Adrenal gland (tissue), 12 donors: ENCODE measurements around the gene GOT1. TPM values are rescaled to one million over a fixed set of nuclear protein-coding genes. Genes with fewer than 3 reads are reported as not detected.

Experiments used
- DNase-seq, 7 donors: peaks; one replicate each; pipeline ENCODE4 v3.0.0-alpha.2; 2019 to 2020
- H3K27ac ChIP-seq, 5 donors: fragments of 200-600 bp; sonication (generic) in 4 of 5; 1 replicate in 3 of 5; 2 replicates in 2 of 5; pipeline versions ENCODE4 v1.5.1 to v1.8.0; 2016 to 2020; ENCODE audit warnings: mild to moderate bottlenecking in 1 of 5
- H3K27me3 ChIP-seq: fragments of 200-600 bp; 2 replicates; pipeline ENCODE4 v1.8.0; 2021
- H3K36me3 ChIP-seq, 2 donors: fragments of 200-600 bp; replicated peaks in 1 of 2; 1 replicate in 1 of 2; 2 replicates in 1 of 2; pipeline versions ENCODE4 v1.5.1 to v1.8.0; 2018 to 2022
- H3K4me1 ChIP-seq, 2 donors: fragments of 200-600 bp; replicated peaks in 1 of 2; 1 replicate in 1 of 2; 2 replicates in 1 of 2; pipeline versions ENCODE4 v1.5.1 to v1.8.0; 2018 to 2021
- H3K4me3 ChIP-seq, 4 donors: fragments of 200-600 bp; sonication (generic) in 3 of 4; one replicate each; pipeline ENCODE4 v1.5.1; 2016 to 2018
- H3K9me3 ChIP-seq, 3 donors: fragments of 200-600 bp; sonication (generic) in 1 of 3; replicated peaks in 1 of 3; 1 replicate in 2 of 3; 2 replicates in 1 of 3; pipeline versions ENCODE4 v1.5.1 to v1.8.0; 2016 to 2021
- CTCF ChIP-seq, 6 experiments: fragments of 450-650 bp in 4 of 6; fragments of 200-600 bp in 2 of 6; sonication (generic) in 1 of 6; IDR thresholded peaks; 1 replicate in 5 of 6; 2 replicates in 1 of 6; pipeline versions ENCODE4 v1.5.1 to v1.8.0; 2016 to 2021; ENCODE audit warnings: antibody characterized with exemption in 6 of 6, mild to moderate bottlenecking in 2 of 6, moderate library complexity in 1 of 6
- POLR2A ChIP-seq, 2 donors: fragments of 450-650 bp; IDR thresholded peaks; one replicate each; pipeline ENCODE4 v1.6.1; 2017; ENCODE audit warnings: antibody characterized with exemption in 2 of 2, mild to moderate bottlenecking in 2 of 2, moderate library complexity in 1 of 2
- WGBS, 4 donors: extraction: QIAGEN DNeasy Blood & Tissue Kit in 2 of 4; methylation state at CpG; one replicate each; pipeline versions ENCODE4 v1.1.5 to v1.1.7; 2013 to 2017; 5-methylcytosine and 5-hydroxymethylcytosine counted together
- intact Hi-C, 2 donors: fragments of 100-400 bp; cut with DNase I; formaldehyde crosslinking; loops; one replicate each; pipeline versions ENCODE4 v1.14.1 to v1.15.0; 2022 to 2023
- polyA plus RNA-seq, 3 donors: library from polyadenylated mRNA; stranded (reverse); fragments of 200-250 nt in 2 of 3; fragments of 350-450 nt in 1 of 3; fragmentation: Illumina TruSeq in 1 of 3; extraction: RNeasy Lipid Tissue Mini Kit (QIAGEN cat#74804) in 1 of 3; gene quantifications; one replicate each; pipeline ENCODE4 v1.2.3, GENCODE V29; 2013 to 2014
- total RNA-seq, 9 donors: library from RNA; depleted of rRNA in 4 of 9; stranded (reverse); fragments of >200 nt in 4 of 9; fragments of 120-200 nt in 1 of 9; fragmentation: NEBNext Ultra II Directional in 1 of 9; extraction: Animal tissue kit (Norgen Biotek cat#: 25700) in 1 of 9; gene quantifications; one replicate each; pipeline versions ENCODE4 v1.1.0 to v1.2.4, GENCODE V29; 2013 to 2023
- donor health status: healthy with polysubstance abuse.
- donor health status: Bipolar disorder and iron deficiency.
- donor health status: DM: yes; HTN: yes; CAD: no.
- donor health status: DM: no; HTN: no; CAD: no.
- donor health status: DM: no; HTN: no; CAD: no.
- donor health status: DM: yes; HTN: yes; CAD: no.

The GOT1 gene
- total and polyA plus RNA-seq, 12 donors, result 10.7 to 139 (median 29.8) TPM

- TF ChIP-seq POLR2A (IDR thresholded peaks at IDR 0.05) (no peak), CTCF (IDR thresholded peaks at IDR 0.05) (no peak)
- intact Hi-C loops, result loop anchor here in 1 of 2 donors (10.0 kb wide), 1 partner anchor 181 kb away; no protein-coding TSS in a partner anchor
- H3K27ac ChIP-seq, result no peak overlapping the region
- H3K4me1 ChIP-seq, result peaks cover 16 to 47% of the 10 kb centered on the region in 2 donors
- peaks cover 0 to 7% of the 10 kb centered on the region in 2 donors for H3K36me3 ChIP-seq
- H3K27me3 ChIP-seq, result no peaks in the 10 kb centered on the region
- no peak overlapping the region for H3K4me3 ChIP-seq
- no peak for DNase-seq
- H3K9me3 ChIP-seq, result no peaks in the 10 kb centered on the region
- WGBS, 4 donors, result 17 to 36% (median 26%) methylated on average over 1 of the region's 1 CpG
Observed at GRCh38 chr10:99433378-99434020, 3.1 kb upstream of the GOT1 start.

GRCh38 chr10:99432881-99433280 is 2.5 kb upstream of the GOT1 start:
- H3K4me1 ChIP-seq, result peaks cover 16 to 47% of the 10 kb centered on the region in 2 donors
- no peak for DNase-seq
- H3K9me3 ChIP-seq, result no peaks in the 10 kb centered on the region
- no peak overlapping the region for H3K4me3 ChIP-seq
- peaks cover 0 to 7% of the 10 kb centered on the region in 2 donors for H3K36me3 ChIP-seq
- H3K27ac ChIP-seq, result no peak overlapping the region
- intact Hi-C loops, result loop anchor here in 1 of 2 donors (10.0 kb wide), 1 partner anchor 182 kb away; no protein-coding TSS in a partner anchor
- 51 to 65% (median 60%) methylated on average over 6 of the region's 6 CpGs for WGBS, 4 donors
- no peaks in the 10 kb centered on the region for H3K27me3 ChIP-seq
- TF ChIP-seq POLR2A (IDR thresholded peaks at IDR 0.05) (no peak), CTCF (IDR thresholded peaks at IDR 0.05) (no peak)

- Histone ChIP-seq H3K4me3 (peak overlapping the region in 1 of 4 donors; percentile 86), H3K36me3 (peaks cover 0 to 7% of the 10 kb centered on the region in 2 donors), H3K4me1 (peaks cover 16 to 47% of the 10 kb centered on the region in 2 donors), H3K27ac (peak overlapping the region in 1 of 5 donors; percentile 98), H3K9me3 (no peaks in the 10 kb centered on the region), H3K27me3 (no peaks in the 10 kb centered on the region)
- TF ChIP-seq POLR2A (IDR thresholded peaks at IDR 0.05) (no peak), CTCF (IDR thresholded peaks at IDR 0.05) (no peak)
- 95 to 99% (median 96%) methylated on average over 4 of the region's 4 CpGs for WGBS, 4 donors
- no peak for DNase-seq
- intact Hi-C loops, result loop anchor here in 1 of 2 donors (10.0 kb wide), 1 partner anchor 183 kb away; no protein-coding TSS in a partner anchor
Observed at GRCh38 chr10:99432047-99432446, 1.6 kb upstream of the GOT1 start.

GRCh38 chr10:99431190-99431760 is 851 bp upstream of the GOT1 start:
- intact Hi-C loops, result loop anchor here in 1 of 2 donors (10.0 kb wide), 1 partner anchor 184 kb away; no protein-coding TSS in a partner anchor
- peak; percentile 76 to 93 (median 88) for DNase-seq
- Histone ChIP-seq H3K27me3 (no peaks in the 10 kb centered on the region), H3K4me1 (peaks cover 16 to 47% of the 10 kb centered on the region in 2 donors), H3K4me3 (peak overlapping the region in 3 of 4 donors; percentile 44 to 86 (median 86)), H3K27ac (peak overlapping the region; percentile 82 to 98 (median 92)), H3K9me3 (no peaks in the 10 kb centered on the region), H3K36me3 (peaks cover 0 to 7% of the 10 kb centered on the region in 2 donors)
- WGBS, 4 donors, result 0 to 2% (median 1%) methylated on average over 14 to 20 of the region's 20 CpGs
- TF ChIP-seq POLR2A (IDR thresholded peaks at IDR 0.05), result no peak
- TF ChIP-seq CTCF (IDR thresholded peaks at IDR 0.05), result no peak
